IPS-18a (cell line): ENCODE results near the gene RADIL.

Source experiments
- H3K27ac ChIP-seq: one replicate; pipeline ENCODE4 v1.5.1; 2013; ENCODE audit warnings: low read length
- H3K27me3 ChIP-seq: one replicate; pipeline ENCODE4 v1.6.1; 2013; ENCODE audit warnings: mild to moderate bottlenecking, low read length; ENCODE audit not compliant: control insufficient read depth, insufficient read depth
- H3K36me3 ChIP-seq: one replicate; pipeline ENCODE4 v1.6.1; 2013; ENCODE audit warnings: low read depth, low read length; ENCODE audit not compliant: control insufficient read depth
- H3K4me1 ChIP-seq: one replicate; pipeline ENCODE4 v1.6.1; 2013; ENCODE audit warnings: low read depth, low read length; ENCODE audit not compliant: control insufficient read depth
- H3K4me3 ChIP-seq: one replicate; pipeline ENCODE4 v1.5.1; 2013; ENCODE audit warnings: low read length
- H3K9ac ChIP-seq: one replicate; pipeline ENCODE4 v1.6.1; 2013; ENCODE audit warnings: mild to moderate bottlenecking, low read length, moderate library complexity
- H3K9me3 ChIP-seq: one replicate; pipeline ENCODE4 v1.6.1; 2013; ENCODE audit warnings: low read depth, low read length; ENCODE audit not compliant: control insufficient read depth

The RADIL gene

GRCh38 chr7:4883372-4884144, at the start of gene RADIL:
TSS of gene RADIL (minus strand) at chr7:4883716. CDS start at chr7:4878139, 5,577 bp downstream.
- Histone ChIP-seq H3K4me3 (peak within 1 kb of the TSS; percentile 53), H3K9ac (peak within 1 kb of the TSS; percentile 50), H3K9me3 (no peaks in the 10 kb centered on the region), H3K27ac (no peak within 1 kb of the TSS), H3K36me3 (no peaks in the 10 kb centered on the region), H3K4me1 (peaks cover 3% of the 10 kb centered on the region), H3K27me3 (peaks cover 14% of the 10 kb centered on the region)

GRCh38 chr7:4931943-4932342, 48.4 kb upstream of the RADIL start:
- no peak overlapping the region for H3K4me3 ChIP-seq
- no peaks in the 10 kb centered on the region for H3K27me3 ChIP-seq
- H3K9ac ChIP-seq: no peak overlapping the region
- no peak overlapping the region for H3K27ac ChIP-seq
- no peaks in the 10 kb centered on the region for H3K36me3 ChIP-seq
- H3K4me1 ChIP-seq: peaks cover 3% of the 10 kb centered on the region
- no peaks in the 10 kb centered on the region for H3K9me3 ChIP-seq

GRCh38 chr7:4929005-4929404, 45.5 kb upstream of the RADIL start:
- peaks cover 3% of the 10 kb centered on the region for H3K4me1 ChIP-seq
- H3K4me3 ChIP-seq: no peak overlapping the region
- H3K27me3 ChIP-seq: no peaks in the 10 kb centered on the region
- H3K9ac ChIP-seq: no peak overlapping the region
- H3K36me3 ChIP-seq: no peaks in the 10 kb centered on the region
- no peak overlapping the region for H3K27ac ChIP-seq
- no peaks in the 10 kb centered on the region for H3K9me3 ChIP-seq

GRCh38 chr7:4928445-4928844, 44.9 kb upstream of the RADIL start:
- Histone ChIP-seq H3K27me3 (no peaks in the 10 kb centered on the region), H3K9me3 (no peaks in the 10 kb centered on the region), H3K4me3 (no peak overlapping the region), H3K36me3 (no peaks in the 10 kb centered on the region), H3K4me1 (peaks cover 3% of the 10 kb centered on the region), H3K9ac (no peak overlapping the region), H3K27ac (no peak overlapping the region)

GRCh38 chr7:4919969-4920766, 36.7 kb upstream of the RADIL start:
- Histone ChIP-seq H3K36me3 (no peaks in the 10 kb centered on the region), H3K4me1 (no peaks in the 10 kb centered on the region), H3K9me3 (no peaks in the 10 kb centered on the region), H3K27ac (no peak overlapping the region), H3K9ac (no peak overlapping the region), H3K27me3 (no peaks in the 10 kb centered on the region), H3K4me3 (no peak overlapping the region)

GRCh38 chr7:4916113-4916512, 32.6 kb upstream of the RADIL start:
- Histone ChIP-seq H3K9ac (no peak overlapping the region), H3K4me3 (no peak overlapping the region), H3K4me1 (no peaks in the 10 kb centered on the region), H3K36me3 (no peaks in the 10 kb centered on the region), H3K9me3 (no peaks in the 10 kb centered on the region), H3K27ac (no peak overlapping the region), H3K27me3 (no peaks in the 10 kb centered on the region)

- no peak overlapping the region for H3K9ac ChIP-seq
- no peak overlapping the region for H3K27ac ChIP-seq
- H3K9me3 ChIP-seq: no peaks in the 10 kb centered on the region
- H3K4me1 ChIP-seq: no peaks in the 10 kb centered on the region
- H3K4me3 ChIP-seq: no peak overlapping the region
- no peaks in the 10 kb centered on the region for H3K36me3 ChIP-seq
- no peaks in the 10 kb centered on the region for H3K27me3 ChIP-seq
These were observed 27.8 kb upstream of the RADIL start for GRCh38 chr7:4911111-4911828.

- Histone ChIP-seq H3K27ac (no peak overlapping the region), H3K4me3 (no peak overlapping the region), H3K9me3 (no peaks in the 10 kb centered on the region), H3K36me3 (no peaks in the 10 kb centered on the region), H3K27me3 (no peaks in the 10 kb centered on the region), H3K9ac (no peak overlapping the region), H3K4me1 (no peaks in the 10 kb centered on the region)
These were observed 23.2 kb upstream of the RADIL start for GRCh38 chr7:4906682-4907081.

GRCh38 chr7:4905171-4905570, 21.7 kb upstream of the RADIL start:
- Histone ChIP-seq H3K27me3 (no peaks in the 10 kb centered on the region), H3K4me3 (no peak overlapping the region), H3K27ac (no peak overlapping the region), H3K4me1 (no peaks in the 10 kb centered on the region), H3K9ac (no peak overlapping the region), H3K9me3 (no peaks in the 10 kb centered on the region), H3K36me3 (no peaks in the 10 kb centered on the region)

- Histone ChIP-seq H3K27ac (no peak overlapping the region), H3K9me3 (no peaks in the 10 kb centered on the region), H3K36me3 (no peaks in the 10 kb centered on the region), H3K4me1 (no peaks in the 10 kb centered on the region), H3K4me3 (no peak overlapping the region), H3K9ac (no peak overlapping the region), H3K27me3 (no peaks in the 10 kb centered on the region)
These were observed 20.8 kb upstream of the RADIL start for GRCh38 chr7:4904346-4904745.

- no peak overlapping the region for H3K27ac ChIP-seq
- no peak overlapping the region for H3K4me3 ChIP-seq
- H3K36me3 ChIP-seq: no peaks in the 10 kb centered on the region
- no peaks in the 10 kb centered on the region for H3K27me3 ChIP-seq
- no peak overlapping the region for H3K9ac ChIP-seq
- H3K9me3 ChIP-seq: no peaks in the 10 kb centered on the region
- no peaks in the 10 kb centered on the region for H3K4me1 ChIP-seq
These were observed 12.2 kb upstream of the RADIL start for GRCh38 chr7:4895766-4896165.
